OCI-LY1 (cell line): Measurements from ENCODE around the gene RBMS3.
A peak's percentile ranks its signal among the peaks of the same experiment; 100 is the strongest.

ENCODE experiments used
- H2AFZ ChIP-seq: fragments of 200-600 bp; sonication (generic), shearing (Covaris generic); 2 replicates; pipeline ENCODE4 v1.6.0; 2014; ENCODE audit warnings: antibody characterized with exemption, mild to moderate bottlenecking, low read length
- H3F3A ChIP-seq: fragments of 200-600 bp; sonication (generic), shearing (Covaris generic); 2 replicates; pipeline ENCODE4 v1.6.0; 2014; ENCODE audit warnings: mild to moderate bottlenecking, antibody characterized with exemption, low read length, moderate library complexity; ENCODE audit not compliant: insufficient read depth
- H3K27ac ChIP-seq: fragments of 200-600 bp; sonication (generic); 2 replicates; pipeline ENCODE4 v1.5.1; 2014; ENCODE audit warnings: low read length, mixed run types, mild to moderate bottlenecking, low read depth; ENCODE audit not compliant: poor library complexity, severe bottlenecking
- H3K27me3 ChIP-seq: fragments of 200-600 bp; sonication (generic); 2 replicates; pipeline ENCODE4 v1.6.0; 2014; ENCODE audit warnings: antibody characterized with exemption, mild to moderate bottlenecking, low read length, moderate library complexity; ENCODE audit not compliant: insufficient read depth
- H3K36me3 ChIP-seq: fragments of 200-600 bp; sonication (generic); 2 replicates; pipeline ENCODE4 v1.6.1; 2014; ENCODE audit warnings: mild to moderate bottlenecking, antibody characterized with exemption, low read length, moderate library complexity, mixed read lengths; ENCODE audit not compliant: insufficient read depth
- H3K4me1 ChIP-seq: fragments of 200-600 bp; sonication (generic); 2 replicates; pipeline ENCODE4 v1.5.1; 2014; ENCODE audit warnings: mild to moderate bottlenecking, low read length, moderate library complexity; ENCODE audit not compliant: insufficient read depth, severe bottlenecking
- H3K4me2 ChIP-seq: fragments of 200-600 bp; sonication (generic), shearing (Covaris generic); 2 replicates; pipeline ENCODE4 v1.6.1; 2014; ENCODE audit warnings: low read length
- H3K4me3 ChIP-seq: fragments of 200-600 bp; sonication (generic); 2 replicates; pipeline ENCODE4 v1.5.1; 2014; ENCODE audit warnings: low read length, low read depth, mild to moderate bottlenecking, mixed read lengths; ENCODE audit not compliant: poor library complexity, severe bottlenecking
- H3K79me2 ChIP-seq: fragments of 200-600 bp; shearing (Covaris generic); 2 replicates; pipeline ENCODE4 v1.6.1; 2016; ENCODE audit warnings: mixed run types, low read length, mixed read lengths; ENCODE audit not compliant: insufficient read depth
- H3K9ac ChIP-seq: fragments of 200-600 bp; sonication (generic), shearing (Covaris generic); 2 replicates; pipeline ENCODE4 v1.6.1; 2014; ENCODE audit warnings: mild to moderate bottlenecking, low read length, mixed read lengths
- H3K9me2 ChIP-seq: fragments of 200-600 bp; sonication (generic), shearing (Covaris generic); 2 replicates; pipeline ENCODE4 v1.6.1; 2014; ENCODE audit warnings: low read depth, mild to moderate bottlenecking, low read length, mixed read lengths
- H3K9me3 ChIP-seq: fragments of 200-600 bp; shearing (Covaris generic); 2 replicates; pipeline ENCODE4 v1.6.1; 2014; ENCODE audit warnings: low read length, mixed read lengths
- H4K20me1 ChIP-seq: fragments of 200-600 bp; sonication (generic), shearing (Covaris generic); 2 replicates; pipeline ENCODE4 v1.6.0; 2016; ENCODE audit warnings: mild to moderate bottlenecking, low read length; ENCODE audit not compliant: insufficient read depth
- CTCF ChIP-seq: fragments of 200-600 bp; sonication (generic), shearing (Covaris generic); IDR thresholded peaks from 2 replicates; pipeline ENCODE4 v1.5.1; 2017; ENCODE audit warnings: mild to moderate bottlenecking, antibody characterized with exemption, low read length, moderate library complexity, mixed read lengths
- EZH2 ChIP-seq: fragments of 200-600 bp; sonication (generic), shearing (Covaris generic); IDR thresholded peaks from 2 replicates; pipeline ENCODE4 v1.8.0; 2017; ENCODE audit warnings: borderline replicate concordance, mixed run types, mild to moderate bottlenecking, antibody characterized with exemption, low read length, moderate library complexity, mixed read lengths

Gene RBMS3

DNA sequence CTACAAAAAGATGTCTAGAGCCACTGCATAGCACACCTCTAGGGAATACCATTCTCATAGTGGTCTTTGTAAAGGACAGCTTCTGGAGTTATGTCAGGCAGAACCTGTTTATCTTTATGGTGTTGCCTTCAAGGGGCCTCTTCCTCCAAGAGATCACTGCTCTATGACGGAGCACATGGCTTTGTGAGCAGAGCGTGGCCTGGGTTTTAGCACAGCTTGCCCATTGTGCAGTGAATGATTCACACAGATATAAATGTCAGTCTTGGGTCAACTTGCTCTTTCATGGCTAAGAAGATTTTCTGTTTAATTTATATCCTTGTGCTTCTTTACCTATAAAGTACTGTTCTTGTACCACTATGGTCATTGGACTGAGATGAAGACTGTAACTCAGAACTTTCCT, 41.5 kb upstream of the RBMS3 start:
- no peak overlapping the region for H3K4me3 ChIP-seq
- no peak overlapping the region for H3K9ac ChIP-seq
- H4K20me1 ChIP-seq: no peaks in the 10 kb centered on the region
- H3K27ac ChIP-seq: peak overlapping the region; percentile 14
- H3K4me2 ChIP-seq: no peak overlapping the region
- H2AFZ ChIP-seq: no peak overlapping the region
- no peaks in the 10 kb centered on the region for H3F3A ChIP-seq
- H3K27me3 ChIP-seq: no peaks in the 10 kb centered on the region
- H3K9me2 ChIP-seq: no peaks in the 10 kb centered on the region
- no peaks in the 10 kb centered on the region for H3K36me3 ChIP-seq
- TF ChIP-seq CTCF: no peak
- TF ChIP-seq EZH2: no peak
- H3K79me2 ChIP-seq: no peaks in the 10 kb centered on the region
- H3K4me1 ChIP-seq: peaks cover 37% of the 10 kb centered on the region
- H3K9me3 ChIP-seq: no peaks in the 10 kb centered on the region

- TF ChIP-seq EZH2 (no peak), CTCF (no peak)
- Histone ChIP-seq H3K4me1 (peaks cover 37% of the 10 kb centered on the region), H3K27ac (peak overlapping the region; percentile 14), H3F3A (no peaks in the 10 kb centered on the region), H3K9ac (no peak overlapping the region), H3K4me2 (no peak overlapping the region), H3K79me2 (no peaks in the 10 kb centered on the region), H3K36me3 (no peaks in the 10 kb centered on the region), H4K20me1 (no peaks in the 10 kb centered on the region), H3K4me3 (no peak overlapping the region), H2AFZ (no peak overlapping the region), H3K27me3 (no peaks in the 10 kb centered on the region), H3K9me2 (no peaks in the 10 kb centered on the region), H3K9me3 (no peaks in the 10 kb centered on the region)
Measured at GRCh38 chr3:29240248-29240647, 40.6 kb upstream of the RBMS3 start.

DNA sequence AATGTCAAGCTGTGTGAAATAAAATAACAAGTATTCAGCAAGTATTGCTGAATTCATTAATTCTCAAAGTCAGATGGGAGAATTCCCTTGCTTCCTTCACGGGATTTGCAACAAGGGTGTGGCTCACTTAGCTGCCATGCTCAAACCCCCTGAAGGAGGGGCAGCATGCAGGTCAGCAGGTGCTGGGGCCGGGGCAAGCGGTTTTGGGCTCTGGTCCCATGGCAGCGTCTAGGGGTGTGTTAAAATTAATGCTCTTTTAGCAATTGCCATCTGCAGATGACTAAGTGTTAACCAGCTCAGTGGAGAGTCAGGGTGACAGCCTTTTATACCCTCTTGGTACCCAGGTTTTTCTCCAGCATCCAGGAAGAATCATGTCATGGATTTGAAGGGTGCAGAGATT, 40.0 kb upstream of the RBMS3 start:
- H3K4me3 ChIP-seq: no peak overlapping the region
- H3K9ac ChIP-seq: no peak overlapping the region
- H3K36me3 ChIP-seq: no peaks in the 10 kb centered on the region
- H3K4me1 ChIP-seq: peaks cover 37% of the 10 kb centered on the region
- H3K27me3 ChIP-seq: no peaks in the 10 kb centered on the region
- no peak overlapping the region for H3K4me2 ChIP-seq
- H3K27ac ChIP-seq: no peak overlapping the region
- H3K79me2 ChIP-seq: no peaks in the 10 kb centered on the region
- no peaks in the 10 kb centered on the region for H3K9me3 ChIP-seq
- H3K9me2 ChIP-seq: no peaks in the 10 kb centered on the region
- no peak overlapping the region for H2AFZ ChIP-seq
- no peaks in the 10 kb centered on the region for H4K20me1 ChIP-seq
- no peak for TF ChIP-seq EZH2
- TF ChIP-seq CTCF: no peak
- H3F3A ChIP-seq: no peaks in the 10 kb centered on the region
